HL-60 (cell line): Measurements from ENCODE around the gene AHRR.

ENCODE experiments used
- DNase-seq, 2 experiments: peaks; one replicate each; pipeline ENCODE4 v3.0.0-alpha.2; 2010 to 2020; ENCODE audit warnings: low read depth in 1 of 2, low spot score in 1 of 2
- H3K27ac ChIP-seq: fragments of 250-450 bp; sonication (Bioruptor Pico); replicated peaks from 2 replicates; pipeline ENCODE4 v1.5.1; 2020; ENCODE audit warnings: mild to moderate bottlenecking, moderate library complexity
- H3K27me3 ChIP-seq: fragments of 250-450 bp; sonication (Bioruptor Pico); 2 replicates; pipeline ENCODE4 v1.5.1; 2021; ENCODE audit warnings: mild to moderate bottlenecking, moderate library complexity; ENCODE audit not compliant: insufficient read depth, poor library complexity, severe bottlenecking
- H3K4me3 ChIP-seq: replicated peaks from 2 replicates; pipeline ENCODE4 v1.5.1; 2011; ENCODE audit warnings: mild to moderate bottlenecking, control low read depth, low read length; ENCODE audit not compliant: insufficient read depth
- GABPA ChIP-seq: IDR thresholded peaks from 2 replicates; pipeline ENCODE4 v1.6.1; 2012; ENCODE audit warnings: low read depth
- POLR2AphosphoS5 ChIP-seq: IDR thresholded peaks from 2 replicates; pipeline ENCODE4 v1.6.1; 2012; ENCODE audit warnings: low read depth
- REST ChIP-seq: IDR thresholded peaks from 2 replicates; pipeline ENCODE4 v1.6.1; 2012; ENCODE audit warnings: low read depth; ENCODE audit not compliant: insufficient replicate concordance
- SPI1 ChIP-seq: IDR thresholded peaks from 2 replicates; pipeline ENCODE4 v1.6.1; 2012; ENCODE audit warnings: low read depth, mild to moderate bottlenecking, borderline replicate concordance
- TF ChIP-seq, protein P1 (sequence below): IDR thresholded peaks from one replicate; pipeline ENCODE4 v1.5.1; 2011; ENCODE audit warnings: low read length, control low read depth, inconsistent platforms; ENCODE audit not compliant: insufficient read depth

AHRR gene

DNA sequence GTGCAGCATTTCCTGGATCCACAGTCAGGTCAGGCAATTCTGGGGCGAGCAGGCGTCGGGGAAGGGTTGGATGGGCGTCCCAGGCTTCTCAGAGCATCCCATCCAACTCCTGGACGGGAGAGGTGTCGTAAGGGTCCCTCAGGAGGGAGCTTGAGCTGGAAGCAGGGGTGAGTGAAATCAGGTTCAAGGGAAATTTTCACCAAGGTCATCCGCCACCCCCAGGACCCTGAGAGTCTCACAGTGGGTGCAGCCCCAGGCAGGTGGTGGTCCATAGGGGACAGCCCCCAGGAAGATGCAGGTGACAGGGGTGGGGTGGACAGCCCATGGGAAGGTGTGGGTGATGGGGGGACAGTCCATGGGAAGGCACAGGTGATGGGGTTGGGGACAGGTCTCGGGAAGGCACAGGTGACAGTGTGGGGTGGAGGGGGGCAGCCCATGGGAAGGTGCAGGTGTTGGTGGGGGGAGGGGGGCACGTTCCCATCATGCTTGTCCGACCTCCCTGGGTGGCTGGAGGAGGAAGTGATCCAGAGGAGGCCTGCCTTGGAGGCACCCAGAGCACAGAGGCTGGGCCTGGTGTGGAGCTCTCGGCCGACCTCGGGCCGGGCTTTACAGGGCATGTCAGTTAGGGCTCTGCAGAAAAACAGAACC, 48.9 kb downstream of the AHRR start:
- Histone ChIP-seq H3K4me3 (no peak overlapping the region), H3K27me3 (no peaks in the 10 kb centered on the region), H3K27ac (peak overlapping the region; percentile 99)
- TF ChIP-seq, protein P1, sequence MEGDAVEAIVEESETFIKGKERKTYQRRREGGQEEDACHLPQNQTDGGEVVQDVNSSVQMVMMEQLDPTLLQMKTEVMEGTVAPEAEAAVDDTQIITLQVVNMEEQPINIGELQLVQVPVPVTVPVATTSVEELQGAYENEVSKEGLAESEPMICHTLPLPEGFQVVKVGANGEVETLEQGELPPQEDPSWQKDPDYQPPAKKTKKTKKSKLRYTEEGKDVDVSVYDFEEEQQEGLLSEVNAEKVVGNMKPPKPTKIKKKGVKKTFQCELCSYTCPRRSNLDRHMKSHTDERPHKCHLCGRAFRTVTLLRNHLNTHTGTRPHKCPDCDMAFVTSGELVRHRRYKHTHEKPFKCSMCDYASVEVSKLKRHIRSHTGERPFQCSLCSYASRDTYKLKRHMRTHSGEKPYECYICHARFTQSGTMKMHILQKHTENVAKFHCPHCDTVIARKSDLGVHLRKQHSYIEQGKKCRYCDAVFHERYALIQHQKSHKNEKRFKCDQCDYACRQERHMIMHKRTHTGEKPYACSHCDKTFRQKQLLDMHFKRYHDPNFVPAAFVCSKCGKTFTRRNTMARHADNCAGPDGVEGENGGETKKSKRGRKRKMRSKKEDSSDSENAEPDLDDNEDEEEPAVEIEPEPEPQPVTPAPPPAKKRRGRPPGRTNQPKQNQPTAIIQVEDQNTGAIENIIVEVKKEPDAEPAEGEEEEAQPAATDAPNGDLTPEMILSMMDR: no peak
- no peak for TF ChIP-seq GABPA
- no peak for TF ChIP-seq SPI1
- no peak for TF ChIP-seq REST
- DNase-seq: no peak

DNA sequence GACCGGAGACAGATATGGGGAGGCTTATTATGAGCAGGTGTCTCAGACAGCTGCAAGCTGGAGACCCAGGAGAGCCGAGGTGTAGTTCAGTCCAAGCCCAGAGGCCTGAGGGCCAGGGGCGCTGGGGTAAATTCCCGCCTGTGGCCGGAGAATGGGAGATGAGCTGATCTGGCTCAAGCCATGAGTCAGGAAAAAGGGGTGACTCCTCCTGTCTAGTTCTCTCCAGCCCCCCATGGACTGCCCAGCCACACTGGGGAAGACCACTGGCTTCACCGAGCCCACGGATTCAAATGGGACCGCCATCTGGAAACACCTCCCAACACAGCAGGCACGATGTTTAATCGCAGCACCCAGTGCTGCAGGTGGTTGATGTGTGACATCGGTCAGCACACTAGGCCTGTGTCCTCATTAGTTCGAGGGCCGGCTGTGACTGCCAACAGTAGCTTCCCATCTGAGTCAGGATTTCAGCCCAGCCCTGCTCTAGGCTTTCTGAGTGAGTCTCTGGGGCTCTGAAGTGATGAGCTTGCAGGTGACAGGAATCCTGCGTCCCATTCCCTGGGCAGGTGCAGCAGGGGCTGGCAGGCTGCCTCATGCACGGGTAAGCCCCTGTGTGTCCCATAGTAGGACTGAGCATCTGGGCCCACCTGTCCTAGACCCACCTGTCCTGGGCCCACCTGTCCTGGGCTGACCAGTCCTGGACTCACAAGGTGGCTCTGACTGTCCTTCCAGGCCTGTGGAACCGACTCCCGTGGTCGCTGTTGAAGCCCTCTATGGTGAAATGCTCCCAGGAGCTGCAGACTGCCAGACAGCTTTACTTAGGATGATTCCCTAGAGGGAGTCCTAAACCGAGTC, 49.7 kb downstream of the AHRR start:
- no peak for DNase-seq
- Histone ChIP-seq H3K4me3 (no peak overlapping the region), H3K27ac (peak overlapping the region; percentile 99), H3K27me3 (no peaks in the 10 kb centered on the region)
- TF ChIP-seq SPI1 (no peak), REST (no peak), POLR2AphosphoS5 (no peak), GABPA (no peak)
- TF ChIP-seq, protein P1: no peak

DNA sequence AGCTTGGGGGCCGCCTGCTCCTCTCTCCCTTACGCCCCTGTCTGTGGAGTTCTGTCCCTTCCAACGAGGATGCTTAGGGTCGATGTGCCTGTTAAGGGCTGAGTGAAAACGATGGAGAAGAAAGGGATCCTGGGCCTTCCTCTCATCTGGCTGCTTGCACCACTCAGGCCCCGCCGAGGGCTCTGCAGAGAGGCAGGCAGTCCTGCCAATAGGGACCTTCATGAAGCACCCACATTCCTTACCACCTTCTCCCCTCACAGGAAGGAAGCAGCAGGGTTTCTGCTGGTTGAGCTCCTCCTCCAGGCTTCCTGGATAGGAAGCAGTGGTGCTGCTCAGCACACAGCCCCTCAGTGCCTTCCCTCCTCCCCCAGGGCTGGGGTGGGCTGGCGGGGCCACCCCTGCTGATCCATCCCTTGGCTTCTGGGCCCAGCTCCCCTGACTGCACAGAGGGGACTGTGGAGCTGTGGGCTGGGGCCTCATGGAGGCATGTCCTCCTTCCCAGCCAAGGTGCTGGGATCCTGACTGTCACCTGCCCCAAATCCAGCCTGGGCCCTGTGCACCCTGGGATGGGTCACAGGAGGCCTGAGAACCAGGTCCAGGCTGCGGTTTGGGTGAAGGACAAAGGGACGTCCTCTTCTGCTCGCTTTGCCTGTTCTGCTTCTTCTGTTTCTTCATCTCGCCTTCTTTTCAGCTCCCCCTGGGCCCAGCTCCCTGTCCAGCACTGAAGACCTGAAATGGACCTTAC, 50.5 kb downstream of the AHRR start:
- Histone ChIP-seq H3K27me3 (no peaks in the 10 kb centered on the region), H3K27ac (peak overlapping the region; percentile 99), H3K4me3 (no peak overlapping the region)
- TF ChIP-seq POLR2AphosphoS5: peak; percentile 59; the same call in 1 of the 2 replicates
- TF ChIP-seq, protein P1: no peak
- TF ChIP-seq REST: peak; percentile 34
- no peak for TF ChIP-seq SPI1
- no peak for TF ChIP-seq GABPA
- DNase-seq: peak; percentile 84 to 86
